OCI-LY7 (cell line): Measurements from ENCODE around the gene RHOT2. TPM values are rescaled to one million over a fixed set of nuclear protein-coding genes. Genes with fewer than 3 reads are reported as not detected.

ENCODE experiments used
- BruUV-seq: library from RNA; stranded (reverse); fragments of 400-500 nt; replicated peaks from 2 replicates; lab custom pipeline; 2021; lab: Mats Ljungman, UMichigan
- CTCF ChIA-PET: fragments of 300-600 bp; sonication (Branson Sonifier 250); formaldehyde crosslinking; loops from one replicate; lab custom pipeline; 2022; ENCODE audit warnings: antibody characterized with exemption; ENCODE audit not compliant: unreplicated experiment; lab: Charles Lee
- POLR2A ChIA-PET: fragments of 300-600 bp; sonication (Branson Sonifier 250); formaldehyde crosslinking; loops from one replicate; lab custom pipeline; 2022; ENCODE audit warnings: antibody characterized with exemption; lab: Charles Lee
- DNase-seq: peaks from one replicate; pipeline ENCODE4 v3.0.0-alpha.2; 2015; ENCODE audit warnings: low spot score
- H2AFZ ChIP-seq: fragments of 200-600 bp; sonication (generic), shearing (Covaris generic); 2 replicates; pipeline ENCODE4 v1.6.1; 2014; ENCODE audit warnings: mild to moderate bottlenecking, antibody characterized with exemption, low read length, moderate library complexity
- H3K27ac ChIP-seq: fragments of 200-600 bp; sonication (generic); 2 replicates; pipeline ENCODE4 v1.5.1; 2014; ENCODE audit warnings: mixed run types, low read depth, mild to moderate bottlenecking, moderate library complexity, low read length, inconsistent platforms; ENCODE audit not compliant: poor library complexity, severe bottlenecking
- H3K36me3 ChIP-seq: fragments of 200-600 bp; sonication (generic); 2 replicates; pipeline ENCODE4 v1.6.1; 2014; ENCODE audit warnings: mild to moderate bottlenecking, antibody characterized with exemption, low read length, moderate library complexity, mixed read lengths; ENCODE audit not compliant: insufficient read depth
- H3K4me1 ChIP-seq: fragments of 200-600 bp; sonication (generic); 2 replicates; pipeline ENCODE4 v1.5.1; 2014; ENCODE audit warnings: mild to moderate bottlenecking, low read length; ENCODE audit not compliant: insufficient read depth, poor library complexity, severe bottlenecking
- H3K4me2 ChIP-seq: fragments of 200-600 bp; sonication (generic); 2 replicates; pipeline ENCODE4 v1.6.1; 2014; ENCODE audit warnings: mild to moderate bottlenecking, low read length
- H3K4me3 ChIP-seq: fragments of 200-600 bp; sonication (generic); 2 replicates; pipeline ENCODE4 v1.5.1; 2014; ENCODE audit warnings: mild to moderate bottlenecking, low read depth, low read length; ENCODE audit not compliant: poor library complexity, severe bottlenecking
- H3K79me2 ChIP-seq: fragments of 200-600 bp; sonication (generic); 2 replicates; pipeline ENCODE4 v1.6.1; 2016; ENCODE audit warnings: low read depth, mild to moderate bottlenecking, low read length, moderate library complexity, mixed read lengths; ENCODE audit not compliant: insufficient read depth
- H3K9me2 ChIP-seq: fragments of 200-600 bp; sonication (generic); 2 replicates; pipeline ENCODE4 v1.6.1; 2016; ENCODE audit warnings: mild to moderate bottlenecking, low read length, mixed read lengths; ENCODE audit not compliant: insufficient read depth
- H3K9me3 ChIP-seq: fragments of 200-600 bp; sonication (generic); 2 replicates; pipeline ENCODE4 v1.6.1; 2014; ENCODE audit warnings: mild to moderate bottlenecking, mixed run types, low read length, mixed read lengths
- H4K20me1 ChIP-seq: fragments of 200-600 bp; sonication (generic); 2 replicates; pipeline ENCODE4 v1.6.1; 2014; ENCODE audit warnings: mild to moderate bottlenecking, antibody characterized with exemption, low read length, moderate library complexity, mixed read lengths; ENCODE audit not compliant: insufficient read depth
- CTCF ChIP-seq: fragments of 200-600 bp; sonication (generic); conservative IDR thresholded peaks from 2 replicates; pipeline ENCODE4 v1.5.1; 2014; ENCODE audit warnings: mild to moderate bottlenecking, antibody characterized with exemption, low read length, moderate library complexity, mixed read lengths
- EZH2phosphoT487 ChIP-seq: fragments of 200-600 bp; sonication (generic); IDR thresholded peaks from 2 replicates; pipeline ENCODE4 v1.6.1; 2018; ENCODE audit warnings: low read depth, borderline replicate concordance, mild to moderate bottlenecking, mixed run types, antibody characterized with exemption, low read length, moderate library complexity, mixed read lengths
- intact Hi-C: fragments of 100-400 bp; cut with micrococcal nuclease; formaldehyde crosslinking; loops from one replicate; pipeline ENCODE4 v1.10.0; 2022; ENCODE audit not compliant: unreplicated experiment
- total RNA-seq, 2 experiments: library from RNA; depleted of rRNA in 1 of 2; stranded (reverse); fragments of >200 nt in 1 of 2; shearing (Covaris generic) in 1 of 2; gene quantifications; 2 replicates each; pipeline ENCODE4 v1.2.3, GENCODE V29; 2014 to 2022

The RHOT2 gene
- total RNA-seq, 2 experiments from 2014 or later, result 133 to 136 TPM

GRCh38 chr16:709566-710499, 41.9 kb downstream of the RHOT2 start:
- Histone ChIP-seq H3K4me2 (no peak overlapping the region), H3K9me3 (no peaks in the 10 kb centered on the region), H3K4me1 (peaks cover 8% of the 10 kb centered on the region), H3K36me3 (no peaks in the 10 kb centered on the region), H2AFZ (no peak overlapping the region), H3K27ac (no peak overlapping the region), H3K9me2 (no peaks in the 10 kb centered on the region), H3K79me2 (no peaks in the 10 kb centered on the region), H3K4me3 (no peak overlapping the region), H4K20me1 (no peaks in the 10 kb centered on the region)
- no TSS peak for BruUV-seq
- ChIA-PET POLR2A (no interaction called here), CTCF (no interaction called here)
- intact Hi-C loops, result no loop called here
- TF ChIP-seq EZH2phosphoT487, result no peak
- no peak for TF ChIP-seq CTCF
- DNase-seq, result no peak

- Histone ChIP-seq H3K27ac (no peak overlapping the region), H3K36me3 (no peaks in the 10 kb centered on the region), H3K9me3 (no peaks in the 10 kb centered on the region), H3K4me3 (no peak overlapping the region), H3K4me2 (no peak overlapping the region), H3K4me1 (peaks cover 8% of the 10 kb centered on the region), H4K20me1 (no peaks in the 10 kb centered on the region), H3K9me2 (no peaks in the 10 kb centered on the region), H3K79me2 (no peaks in the 10 kb centered on the region), H2AFZ (no peak overlapping the region)
- TF ChIP-seq CTCF, result no peak
- no peak for TF ChIP-seq EZH2phosphoT487
- DNase-seq, result no peak
- intact Hi-C loops, result loop anchor here (1.0 kb wide), 1 partner anchor 75 kb away; no protein-coding TSS in a partner anchor
- ChIA-PET POLR2A (no interaction called here), CTCF (no interaction called here)
- no TSS peak for BruUV-seq
Observed at GRCh38 chr16:710500-711075, 42.7 kb downstream of the RHOT2 start.

GRCh38 chr16:711084-711483, 43.2 kb downstream of the RHOT2 start:
- intact Hi-C loops, result loop anchor here (1.0 kb wide), 1 partner anchor 74 kb away; no protein-coding TSS in a partner anchor
- peaks cover 12% of the 10 kb centered on the region for H3K4me1 ChIP-seq
- H4K20me1 ChIP-seq, result no peaks in the 10 kb centered on the region
- H3K79me2 ChIP-seq, result no peaks in the 10 kb centered on the region
- CTCF ChIA-PET, result no interaction called here
- DNase-seq, result no peak
- no peak overlapping the region for H2AFZ ChIP-seq
- no peaks in the 10 kb centered on the region for H3K9me3 ChIP-seq
- H3K27ac ChIP-seq, result no peak overlapping the region
- no peak for TF ChIP-seq CTCF
- no peak for TF ChIP-seq EZH2phosphoT487
- H3K9me2 ChIP-seq, result no peaks in the 10 kb centered on the region
- no peaks in the 10 kb centered on the region for H3K36me3 ChIP-seq
- no peak overlapping the region for H3K4me2 ChIP-seq
- BruUV-seq, result no TSS peak
- no peak overlapping the region for H3K4me3 ChIP-seq
- POLR2A ChIA-PET, result no interaction called here
